GM12878 (cell line): ENCODE data around the gene DENND1A. TPM values are rescaled to one million over a fixed set of nuclear protein-coding genes. Genes with fewer than 3 reads are reported as not detected.

Experiments used
- BCL3 ChIP-seq: IDR thresholded peaks from 2 replicates; pipeline ENCODE4 v1.6.1; 2011; ENCODE audit warnings: borderline replicate concordance, low read depth, mild to moderate bottlenecking, moderate library complexity, low read length; ENCODE audit not compliant: insufficient read depth, poor library complexity, severe bottlenecking
- CBX5 ChIP-seq: sonication (generic); IDR thresholded peaks from 2 replicates; pipeline ENCODE4 v1.6.1; 2016; ENCODE audit warnings: low read depth, moderate library complexity, mild to moderate bottlenecking, inconsistent platforms
- CREB1 ChIP-seq: IDR thresholded peaks from 2 replicates; pipeline ENCODE4 v1.6.1; 2012; ENCODE audit warnings: low read depth, mild to moderate bottlenecking, inconsistent platforms
- CTCF ChIP-seq, 3 experiments: IDR thresholded peaks in 2 of 3; conservative IDR thresholded peaks in 1 of 3; 2 replicates each; pipeline ENCODE4 v1.5.1; 2011; ENCODE audit warnings: low read depth in 3 of 3, low read length in 3 of 3, mild to moderate bottlenecking in 3 of 3, control low read depth in 2 of 3, moderate library complexity in 2 of 3, inconsistent platforms in 1 of 3, mixed read lengths in 1 of 3; ENCODE audit not compliant: control insufficient read depth in 2 of 3, insufficient read depth in 1 of 3; ENCODE audit errors: extremely low read depth in 1 of 3
- EGR1 ChIP-seq, 2 experiments: IDR thresholded peaks; 1 replicate in 1 of 2; 2 replicates in 1 of 2; pipeline ENCODE4 v1.6.1; 2011 to 2012; ENCODE audit warnings: low read depth in 2 of 2, low read length in 2 of 2, borderline replicate concordance in 1 of 2, mild to moderate bottlenecking in 1 of 2, moderate library complexity in 1 of 2
- ELK1 ChIP-seq: IDR thresholded peaks from 2 replicates; pipeline ENCODE4 v1.6.1; 2012; ENCODE audit warnings: low read depth, low read length, improper control_type of control experiment
- EZH2 ChIP-seq: IDR thresholded peaks from 2 replicates; pipeline ENCODE4 v1.6.1; 2012; ENCODE audit warnings: low read depth, mild to moderate bottlenecking, control low read depth, inconsistent platforms, low read length, borderline replicate concordance; ENCODE audit not compliant: control insufficient read depth
- IRF3 ChIP-seq: fragments of 450-650 bp; IDR thresholded peaks from 2 replicates; pipeline ENCODE4 v1.6.1; 2014; ENCODE audit warnings: mild to moderate bottlenecking
- IRF5 ChIP-seq: fragments of 450-650 bp; IDR thresholded peaks from 2 replicates; pipeline ENCODE4 v1.6.1; 2017; ENCODE audit warnings: borderline replicate concordance
- MEF2B ChIP-seq: fragments of 450-650 bp; IDR thresholded peaks from 2 replicates; pipeline ENCODE4 v1.6.1; 2018; ENCODE audit warnings: mild to moderate bottlenecking, moderate library complexity; ENCODE audit not compliant: partially characterized antibody, poor library complexity, severe bottlenecking
- PML ChIP-seq: IDR thresholded peaks from 2 replicates; pipeline ENCODE4 v1.6.1; 2012; ENCODE audit warnings: low read length, inconsistent platforms
- PRDM15 ChIP-seq: fragments of 450-650 bp; formaldehyde crosslinking; IDR thresholded peaks from 2 replicates; pipeline ENCODE4 v1.4.0; 2020; ENCODE audit warnings: mild to moderate bottlenecking, moderate library complexity
- RAD51 ChIP-seq: fragments of 450-650 bp; IDR thresholded peaks from 2 replicates; pipeline ENCODE4 v1.6.1; 2016; ENCODE audit warnings: moderate library complexity, mild to moderate bottlenecking, inconsistent platforms
- RCOR1 ChIP-seq: conservative IDR thresholded peaks from 2 replicates; pipeline ENCODE4 v1.6.1; 2012; ENCODE audit warnings: low read depth, low read length, improper control_type of control experiment
- STAT3 ChIP-seq: IDR thresholded peaks from 2 replicates; pipeline ENCODE4 v1.6.1; 2011; ENCODE audit warnings: low read depth, low read length, improper control_type of control experiment
- SUZ12 ChIP-seq: fragments of 200-600 bp; sonication (generic); IDR thresholded peaks from one replicate; pipeline ENCODE4 v1.6.1; 2018; ENCODE audit warnings: antibody characterized with exemption, mild to moderate bottlenecking; ENCODE audit not compliant: unreplicated experiment
- TARDBP ChIP-seq: IDR thresholded peaks from 2 replicates; pipeline ENCODE4 v1.6.1; 2016; ENCODE audit warnings: borderline replicate concordance
- ZSCAN29 ChIP-seq: fragments of 450-650 bp; IDR thresholded peaks from 2 replicates; pipeline ENCODE4 v1.6.1; 2017; ENCODE audit warnings: mild to moderate bottlenecking, moderate library complexity
- polyA plus RNA-seq, 11 experiments: library from polyadenylated mRNA; depleted of rRNA in 4 of 11; unstranded in 6 of 11; stranded (reverse) in 5 of 11; fragments of >200 nt; fragmentation: Nextera tagmentation in 4 of 11; fragmentation: Illumina TruSeq in 1 of 11; extraction: Ambion mirVana in 4 of 11; extraction: Trizol in 1 of 11; gene quantifications; 1 replicate in 1 of 11; 2 replicates in 10 of 11; pipeline versions ENCODE4 v1.2.1 to v1.2.3, GENCODE V29; 2011 to 2016; ENCODE audit warnings: inconsistent platforms in 2 of 11, missing spikeins in 2 of 11, low read depth in 1 of 11
- total RNA-seq, 4 experiments: library from RNA; depleted of rRNA in 3 of 4; stranded (reverse); fragments of >200 nt in 3 of 4; fragmentation: Illumina TruSeq in 1 of 4; extraction: Trizol in 1 of 4; gene quantifications; 2 replicates each; pipeline versions ENCODE4 v1.2.1 to v1.2.3, GENCODE V29; 2013 to 2021

DENND1A gene
- total and polyA plus RNA-seq, 10 of the 15 experiments (the other 5 are each of a cell fraction or from before 2014, with no cell fraction given): 14.1 to 48.6 (median 35.2) TPM

GRCh38 chr9:123679330-123679987 lies 250.5 kb downstream of the DENND1A start (continued):
- TF ChIP-seq CBX5 (0 out of 2 replicates have a peak, but pooled peaks have one; percentile 60), EZH2 (no peak), TARDBP (peak; percentile 63; the same call in 1 of the 2 replicates), RCOR1 (0 out of 2 replicates have a peak, but pooled peaks have one; percentile 62), RAD51 (no peak), MEF2B (peak; percentile 77), IRF5 (no peak), PRDM15 (no peak), ELK1 (no peak), IRF3 (no peak), SUZ12 (no peak), BCL3 (peak; percentile 62), ZSCAN29 (0 out of 2 replicates have a peak, but pooled peaks have one; percentile 8), CTCF (IDR thresholded peaks at IDR 0.05 in 2 of 3, conservative IDR thresholded peaks at IDR 0.05 in 1 of 3; ENCODE audit: control insufficient read depth in 2 of 3, extremely low read depth in 1 of 3, insufficient read depth in 1 of 3, low read depth in 3 of 3, low read length in 3 of 3) (no peak), PML (no peak; the same call in 1 of the 2 replicates), STAT3 (no peak), CREB1 (0 out of 2 replicates have a peak, but pooled peaks have one; percentile 30), EGR1 (IDR thresholded peaks at IDR 0.05; ENCODE audit: borderline replicate concordance in 1 of 2, low read depth in 2 of 2, low read length in 2 of 2) (no peak)
